ENCODE measurements around the gene TRPV4.

DNA sequence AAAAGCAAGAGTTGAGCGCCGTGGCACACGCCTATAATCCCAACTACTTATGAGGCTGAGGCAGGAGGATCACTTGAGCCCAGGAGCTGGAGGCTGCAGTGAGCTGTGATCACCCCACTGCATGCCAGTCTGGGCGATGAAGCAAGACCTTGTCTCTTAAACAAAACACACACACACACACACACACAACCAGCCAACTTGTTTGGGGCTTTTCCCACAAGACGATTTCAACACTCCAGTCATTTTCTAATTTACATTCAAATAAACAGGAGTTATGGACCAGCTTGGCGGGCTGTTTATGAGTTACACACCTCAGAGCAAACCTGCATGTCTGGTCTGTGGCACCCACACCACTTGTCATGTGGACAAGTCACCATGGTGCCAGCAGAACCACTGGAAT lies 40.5 kb upstream of the TRPV4 start:
- TF ChIP-seq, protein P1, sequence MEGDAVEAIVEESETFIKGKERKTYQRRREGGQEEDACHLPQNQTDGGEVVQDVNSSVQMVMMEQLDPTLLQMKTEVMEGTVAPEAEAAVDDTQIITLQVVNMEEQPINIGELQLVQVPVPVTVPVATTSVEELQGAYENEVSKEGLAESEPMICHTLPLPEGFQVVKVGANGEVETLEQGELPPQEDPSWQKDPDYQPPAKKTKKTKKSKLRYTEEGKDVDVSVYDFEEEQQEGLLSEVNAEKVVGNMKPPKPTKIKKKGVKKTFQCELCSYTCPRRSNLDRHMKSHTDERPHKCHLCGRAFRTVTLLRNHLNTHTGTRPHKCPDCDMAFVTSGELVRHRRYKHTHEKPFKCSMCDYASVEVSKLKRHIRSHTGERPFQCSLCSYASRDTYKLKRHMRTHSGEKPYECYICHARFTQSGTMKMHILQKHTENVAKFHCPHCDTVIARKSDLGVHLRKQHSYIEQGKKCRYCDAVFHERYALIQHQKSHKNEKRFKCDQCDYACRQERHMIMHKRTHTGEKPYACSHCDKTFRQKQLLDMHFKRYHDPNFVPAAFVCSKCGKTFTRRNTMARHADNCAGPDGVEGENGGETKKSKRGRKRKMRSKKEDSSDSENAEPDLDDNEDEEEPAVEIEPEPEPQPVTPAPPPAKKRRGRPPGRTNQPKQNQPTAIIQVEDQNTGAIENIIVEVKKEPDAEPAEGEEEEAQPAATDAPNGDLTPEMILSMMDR (IDR thresholded peaks at IDR 0.05; ENCODE audit: low read depth, low read length): no peak
- TF ChIP-seq POLR2A (IDR thresholded peaks at IDR 0.05; ENCODE audit: extremely low read depth, insufficient read length): no peak
- no peak for TF ChIP-seq MYC (IDR thresholded peaks at IDR 0.05; ENCODE audit: low read depth, low read length)

All from NB4 (cell line).